OCI-LY1 (cell line): ENCODE data around the gene MYB.

Source experiments
- H2AFZ ChIP-seq: fragments of 200-600 bp; sonication (generic), shearing (Covaris generic); 2 replicates; pipeline ENCODE4 v1.6.0; 2014; ENCODE audit warnings: antibody characterized with exemption, mild to moderate bottlenecking, low read length
- H3F3A ChIP-seq: fragments of 200-600 bp; sonication (generic), shearing (Covaris generic); 2 replicates; pipeline ENCODE4 v1.6.0; 2014; ENCODE audit warnings: mild to moderate bottlenecking, antibody characterized with exemption, low read length, moderate library complexity; ENCODE audit not compliant: insufficient read depth
- H3K27ac ChIP-seq: fragments of 200-600 bp; sonication (generic); 2 replicates; pipeline ENCODE4 v1.5.1; 2014; ENCODE audit warnings: low read length, mixed run types, mild to moderate bottlenecking, low read depth; ENCODE audit not compliant: poor library complexity, severe bottlenecking
- H3K27me3 ChIP-seq: fragments of 200-600 bp; sonication (generic); 2 replicates; pipeline ENCODE4 v1.6.0; 2014; ENCODE audit warnings: antibody characterized with exemption, mild to moderate bottlenecking, low read length, moderate library complexity; ENCODE audit not compliant: insufficient read depth
- H3K36me3 ChIP-seq: fragments of 200-600 bp; sonication (generic); 2 replicates; pipeline ENCODE4 v1.6.1; 2014; ENCODE audit warnings: mild to moderate bottlenecking, antibody characterized with exemption, low read length, moderate library complexity, mixed read lengths; ENCODE audit not compliant: insufficient read depth
- H3K4me1 ChIP-seq: fragments of 200-600 bp; sonication (generic); 2 replicates; pipeline ENCODE4 v1.5.1; 2014; ENCODE audit warnings: mild to moderate bottlenecking, low read length, moderate library complexity; ENCODE audit not compliant: insufficient read depth, severe bottlenecking
- H3K4me2 ChIP-seq: fragments of 200-600 bp; sonication (generic), shearing (Covaris generic); 2 replicates; pipeline ENCODE4 v1.6.1; 2014; ENCODE audit warnings: low read length
- H3K4me3 ChIP-seq: fragments of 200-600 bp; sonication (generic); 2 replicates; pipeline ENCODE4 v1.5.1; 2014; ENCODE audit warnings: low read length, low read depth, mild to moderate bottlenecking, mixed read lengths; ENCODE audit not compliant: poor library complexity, severe bottlenecking
- H3K79me2 ChIP-seq: fragments of 200-600 bp; shearing (Covaris generic); 2 replicates; pipeline ENCODE4 v1.6.1; 2016; ENCODE audit warnings: mixed run types, low read length, mixed read lengths; ENCODE audit not compliant: insufficient read depth
- H3K9ac ChIP-seq: fragments of 200-600 bp; sonication (generic), shearing (Covaris generic); 2 replicates; pipeline ENCODE4 v1.6.1; 2014; ENCODE audit warnings: mild to moderate bottlenecking, low read length, mixed read lengths
- H3K9me2 ChIP-seq: fragments of 200-600 bp; sonication (generic), shearing (Covaris generic); 2 replicates; pipeline ENCODE4 v1.6.1; 2014; ENCODE audit warnings: low read depth, mild to moderate bottlenecking, low read length, mixed read lengths
- H3K9me3 ChIP-seq: fragments of 200-600 bp; shearing (Covaris generic); 2 replicates; pipeline ENCODE4 v1.6.1; 2014; ENCODE audit warnings: low read length, mixed read lengths
- H4K20me1 ChIP-seq: fragments of 200-600 bp; sonication (generic), shearing (Covaris generic); 2 replicates; pipeline ENCODE4 v1.6.0; 2016; ENCODE audit warnings: mild to moderate bottlenecking, low read length; ENCODE audit not compliant: insufficient read depth
- CTCF ChIP-seq: fragments of 200-600 bp; sonication (generic), shearing (Covaris generic); IDR thresholded peaks from 2 replicates; pipeline ENCODE4 v1.5.1; 2017; ENCODE audit warnings: mild to moderate bottlenecking, antibody characterized with exemption, low read length, moderate library complexity, mixed read lengths
- EZH2 ChIP-seq: fragments of 200-600 bp; sonication (generic), shearing (Covaris generic); IDR thresholded peaks from 2 replicates; pipeline ENCODE4 v1.8.0; 2017; ENCODE audit warnings: borderline replicate concordance, mixed run types, mild to moderate bottlenecking, antibody characterized with exemption, low read length, moderate library complexity, mixed read lengths

The MYB gene

GRCh38 chr6:135137826-135138225 is 43.3 kb upstream of the MYB start:
- H3K4me3 ChIP-seq, result no peak overlapping the region
- no peaks in the 10 kb centered on the region for H3K9me2 ChIP-seq
- H3K79me2 ChIP-seq, result no peaks in the 10 kb centered on the region
- no peaks in the 10 kb centered on the region for H3K27me3 ChIP-seq
- no peaks in the 10 kb centered on the region for H3F3A ChIP-seq
- H3K27ac ChIP-seq, result no peak overlapping the region
- TF ChIP-seq CTCF (no peak), EZH2 (no peak)
- H3K9me3 ChIP-seq, result no peaks in the 10 kb centered on the region
- peaks cover 7% of the 10 kb centered on the region for H3K4me1 ChIP-seq
- no peak overlapping the region for H3K9ac ChIP-seq
- H4K20me1 ChIP-seq, result no peaks in the 10 kb centered on the region
- no peak overlapping the region for H3K4me2 ChIP-seq
- H3K36me3 ChIP-seq, result no peaks in the 10 kb centered on the region
- H2AFZ ChIP-seq, result no peak overlapping the region

DNA sequence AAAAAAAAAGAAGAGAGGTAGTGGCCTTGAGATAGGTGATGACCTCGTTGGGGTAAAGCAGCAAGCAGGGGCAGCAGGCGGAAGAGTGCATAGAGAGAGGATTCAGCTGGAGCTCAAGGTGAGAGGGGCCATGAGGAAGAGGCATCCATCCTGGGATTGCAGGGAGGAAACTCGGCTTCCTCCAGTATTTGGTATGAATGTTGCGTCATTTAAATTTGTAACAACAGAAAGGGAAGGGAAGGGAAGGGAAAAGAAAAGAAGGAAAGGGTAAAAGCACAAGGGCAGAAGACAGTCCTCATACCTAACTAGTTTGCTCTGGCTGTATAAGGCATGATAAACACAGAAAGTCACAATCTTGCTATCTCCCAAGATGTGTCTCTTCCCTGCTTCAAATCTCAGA is 39.9 kb upstream of the MYB start:
- no peak overlapping the region for H3K4me2 ChIP-seq
- H2AFZ ChIP-seq, result no peak overlapping the region

GRCh38 chr6:135141728-135142127 is 39.4 kb upstream of the MYB start:
- peaks cover 36% of the 10 kb centered on the region for H3K4me1 ChIP-seq
- no peak overlapping the region for H3K9ac ChIP-seq
- H3F3A ChIP-seq, result no peaks in the 10 kb centered on the region
- H2AFZ ChIP-seq, result no peak overlapping the region
- no peaks in the 10 kb centered on the region for H3K9me3 ChIP-seq
- H3K27ac ChIP-seq, result no peak overlapping the region
- H3K36me3 ChIP-seq, result no peaks in the 10 kb centered on the region
- no peak overlapping the region for H3K4me3 ChIP-seq
- no peaks in the 10 kb centered on the region for H4K20me1 ChIP-seq
- no peak for TF ChIP-seq EZH2
- TF ChIP-seq CTCF, result no peak
- no peak overlapping the region for H3K4me2 ChIP-seq
- no peaks in the 10 kb centered on the region for H3K9me2 ChIP-seq
- no peaks in the 10 kb centered on the region for H3K27me3 ChIP-seq
- H3K79me2 ChIP-seq, result no peaks in the 10 kb centered on the region

More for the DNA sequence above, 39.9 kb upstream of the MYB start:
- H3K4me1 ChIP-seq, result peaks cover 36% of the 10 kb centered on the region
- H3K9ac ChIP-seq, result no peak overlapping the region
- H3K27ac ChIP-seq, result no peak overlapping the region
- no peaks in the 10 kb centered on the region for H3K9me3 ChIP-seq
- H3K36me3 ChIP-seq, result no peaks in the 10 kb centered on the region
- H3F3A ChIP-seq, result no peaks in the 10 kb centered on the region
- H3K4me3 ChIP-seq, result no peak overlapping the region
- TF ChIP-seq EZH2 (no peak), CTCF (no peak)
- no peaks in the 10 kb centered on the region for H3K27me3 ChIP-seq
- H3K9me2 ChIP-seq, result no peaks in the 10 kb centered on the region
- no peaks in the 10 kb centered on the region for H4K20me1 ChIP-seq
- H3K79me2 ChIP-seq, result no peaks in the 10 kb centered on the region
